HEK293 (cell line): ENCODE data around the gene AKT2.

ENCODE experiments used
- IKZF3 ChIP-seq: fragments of 450-650 bp; IDR thresholded peaks from 2 replicates; pipeline ENCODE4 v1.5.0; 2018; ENCODE audit warnings: missing biosample characterization, mild to moderate bottlenecking, missing genetic modification characterization, moderate library complexity
- KLF8 ChIP-seq: fragments of 450-650 bp; formaldehyde crosslinking; IDR thresholded peaks from 2 replicates; pipeline ENCODE4 v1.5.1; 2016; ENCODE audit warnings: missing biosample characterization, missing genetic modification characterization
- OSR2 ChIP-seq: fragments of 450-650 bp; formaldehyde crosslinking; IDR thresholded peaks from 2 replicates; pipeline ENCODE4 v1.5.1; 2016; ENCODE audit warnings: missing biosample characterization, missing genetic modification characterization
- PRDM10 ChIP-seq: fragments of 450-650 bp; formaldehyde crosslinking; IDR thresholded peaks from 2 replicates; pipeline ENCODE4 v1.5.1; 2016; ENCODE audit warnings: missing biosample characterization, missing genetic modification characterization
- SALL2 ChIP-seq: fragments of 450-650 bp; formaldehyde crosslinking; IDR thresholded peaks from 2 replicates; pipeline ENCODE4 v1.5.0; 2017; ENCODE audit warnings: missing biosample characterization, mild to moderate bottlenecking, missing genetic modification characterization, borderline replicate concordance
- YY2 ChIP-seq: fragments of 450-650 bp; formaldehyde crosslinking; IDR thresholded peaks from 2 replicates; pipeline ENCODE4 v1.5.1; 2016; ENCODE audit warnings: missing biosample characterization, missing genetic modification characterization
- ZNF140 ChIP-seq: fragments of 450-650 bp; formaldehyde crosslinking; IDR thresholded peaks from 2 replicates; pipeline ENCODE4 v1.5.1; 2016; ENCODE audit warnings: missing biosample characterization, missing genetic modification characterization
- ZNF266 ChIP-seq: fragments of 450-650 bp; formaldehyde crosslinking; IDR thresholded peaks from 2 replicates; pipeline ENCODE4 v1.5.1; 2016; ENCODE audit warnings: missing biosample characterization, missing genetic modification characterization, low read depth
- ZNF274 ChIP-seq, 2 experiments: fragments of 200-500 bp in 1 of 2; fragments of 450-650 bp in 1 of 2; sonication (Bioruptor generic) in 1 of 2; formaldehyde crosslinking in 1 of 2; IDR thresholded peaks; 2 replicates each; pipeline versions ENCODE4 v1.5.1 to v1.6.1; 2014 to 2016; ENCODE audit warnings: borderline replicate concordance in 1 of 2, inconsistent platforms in 1 of 2, low read length in 1 of 2, missing biosample characterization in 1 of 2, missing genetic modification characterization in 1 of 2
- ZNF292 ChIP-seq: fragments of 450-650 bp; formaldehyde crosslinking; IDR thresholded peaks from 2 replicates; pipeline ENCODE4 v1.5.1; 2016; ENCODE audit warnings: low read depth, missing biosample characterization, missing genetic modification characterization, borderline replicate concordance
- ZNF354C ChIP-seq: fragments of 450-650 bp; formaldehyde crosslinking; IDR thresholded peaks from 2 replicates; pipeline ENCODE4 v1.5.1; 2016; ENCODE audit warnings: missing biosample characterization, missing genetic modification characterization, low read depth, borderline replicate concordance
- ZNF366 ChIP-seq: fragments of 450-650 bp; formaldehyde crosslinking; conservative IDR thresholded peaks from 2 replicates; pipeline ENCODE4 v1.5.1; 2016; ENCODE audit warnings: missing biosample characterization, missing genetic modification characterization
- ZNF449 ChIP-seq: fragments of 450-650 bp; formaldehyde crosslinking; IDR thresholded peaks from 2 replicates; pipeline ENCODE4 v1.5.1; 2017; ENCODE audit warnings: missing biosample characterization, mild to moderate bottlenecking, missing genetic modification characterization, moderate library complexity
- ZNF488 ChIP-seq: fragments of 450-650 bp; formaldehyde crosslinking; IDR thresholded peaks from 2 replicates; pipeline ENCODE4 v1.5.1; 2016; ENCODE audit warnings: missing biosample characterization, missing genetic modification characterization
- ZNF510 ChIP-seq: fragments of 450-650 bp; formaldehyde crosslinking; IDR thresholded peaks from 2 replicates; pipeline ENCODE4 v1.5.1; 2018; ENCODE audit warnings: mild to moderate bottlenecking, missing genetic modification characterization, missing biosample characterization; ENCODE audit not compliant: insufficient replicate concordance
- ZNF513 ChIP-seq: fragments of 450-650 bp; IDR thresholded peaks from 2 replicates; pipeline ENCODE4 v1.5.1; 2018; ENCODE audit warnings: missing biosample characterization, missing genetic modification characterization
- ZNF521 ChIP-seq: fragments of 450-650 bp; formaldehyde crosslinking; IDR thresholded peaks from 2 replicates; pipeline ENCODE4 v1.5.1; 2017; ENCODE audit warnings: missing biosample characterization, mild to moderate bottlenecking, missing genetic modification characterization
- ZNF530 ChIP-seq: fragments of 450-650 bp; formaldehyde crosslinking; IDR thresholded peaks from 2 replicates; pipeline ENCODE4 v1.5.1; 2016; ENCODE audit warnings: low read depth, missing biosample characterization, missing genetic modification characterization
- ZNF555 ChIP-seq: fragments of 450-650 bp; formaldehyde crosslinking; conservative IDR thresholded peaks from 2 replicates; pipeline ENCODE4 v1.5.1; 2017; ENCODE audit warnings: missing biosample characterization, mild to moderate bottlenecking, missing genetic modification characterization, inconsistent platforms
- ZNF560 ChIP-seq: fragments of 450-650 bp; formaldehyde crosslinking; IDR thresholded peaks from 2 replicates; pipeline ENCODE4 v1.5.1; 2017; ENCODE audit warnings: missing biosample characterization, missing genetic modification characterization, borderline replicate concordance
- ZNF621 ChIP-seq: fragments of 450-650 bp; formaldehyde crosslinking; IDR thresholded peaks from 2 replicates; pipeline ENCODE4 v1.5.1; 2017; ENCODE audit warnings: missing biosample characterization, missing genetic modification characterization
- ZNF658 ChIP-seq: fragments of 450-650 bp; formaldehyde crosslinking; IDR thresholded peaks from 2 replicates; pipeline ENCODE4; 2016; ENCODE audit warnings: missing biosample characterization, missing genetic modification characterization
- ZNF692 ChIP-seq: fragments of 450-650 bp; formaldehyde crosslinking; IDR thresholded peaks from 2 replicates; pipeline ENCODE4 v1.5.1; 2016; ENCODE audit warnings: missing biosample characterization, missing genetic modification characterization
- ZNF776 ChIP-seq: fragments of 450-650 bp; formaldehyde crosslinking; IDR thresholded peaks from 2 replicates; pipeline ENCODE4 v1.5.0; 2017; ENCODE audit warnings: missing biosample characterization, missing genetic modification characterization, borderline replicate concordance

AKT2 gene

GRCh38 chr19:40190891-40191835 lies 94.0 kb downstream of the AKT2 start, which contains the start of gene MAP3K10 (continued):
- TF ChIP-seq ZNF488 (tag by site-specific recombination) (no peak), ZNF274 (IDR thresholded peaks at IDR 0.05; ENCODE audit: low read length) (no peak), ZNF274 (tag by site-specific recombination; IDR thresholded peaks at IDR 0.05; ENCODE audit: borderline replicate concordance) (no peak), ZNF530 (tag by site-specific recombination) (no peak), OSR2 (tag by site-specific recombination) (no peak; the same call in 1 of the 2 replicates), YY2 (tag by site-specific recombination) (peak; percentile 81), PRDM10 (tag by site-specific recombination) (peak; percentile 100), ZNF776 (tag by site-specific recombination) (no peak), ZNF658 (tag by site-specific recombination) (no peak), ZNF555 (no peak), ZNF621 (tag by site-specific recombination) (no peak), ZNF140 (tag by site-specific recombination) (no peak), IKZF3 (tag by site-specific recombination) (no peak; the same call in 1 of the 2 replicates), ZNF692 (peak; percentile 89), ZNF513 (tag by site-specific recombination) (peak; percentile 33; the same call in 1 of the 2 replicates), ZNF510 (tag by site-specific recombination) (no peak), SALL2 (tag by site-specific recombination) (0 out of 2 replicates have a peak, but pooled peaks have one; percentile 4), ZNF354C (tag by site-specific recombination) (no peak), ZNF560 (tag by site-specific recombination) (no peak), ZNF266 (no peak), KLF8 (tag by site-specific recombination) (peak; percentile 75; the same call in 1 of the 2 replicates), ZNF449 (tag by site-specific recombination) (no peak), ZNF521 (no peak), ZNF366 (no peak), ZNF292 (no peak)
